BE2C (cell line): ENCODE measurements around the gene LMO7.

Source experiments
- DNase-seq: peaks from one replicate; pipeline ENCODE4 v3.0.0-alpha.2; 2020
- H3K27me3 ChIP-seq: fragments of 250-450 bp; sonication (Bioruptor Pico); 2 replicates; pipeline ENCODE4 v1.5.1; 2020; ENCODE audit warnings: mild to moderate bottlenecking
- H3K36me3 ChIP-seq: fragments of 250-450 bp; sonication (Bioruptor Pico); 2 replicates; pipeline ENCODE4 v1.5.1; 2020; ENCODE audit warnings: mild to moderate bottlenecking
- H3K4me1 ChIP-seq: fragments of 250-450 bp; sonication (Bioruptor Pico); 2 replicates; pipeline ENCODE4 v1.5.1; 2020
- H3K4me3 ChIP-seq: 2 replicates; pipeline ENCODE4 v1.5.1; 2011; ENCODE audit warnings: low read depth, low read length
- H3K9me3 ChIP-seq: fragments of 250-450 bp; sonication (Bioruptor Pico); 2 replicates; pipeline ENCODE4 v1.5.1; 2020
- TF ChIP-seq, protein P1 (sequence below): IDR thresholded peaks from 2 replicates; pipeline ENCODE4 v1.5.1; 2012; ENCODE audit warnings: mild to moderate bottlenecking, low read depth, low read length

LMO7 gene

DNA sequence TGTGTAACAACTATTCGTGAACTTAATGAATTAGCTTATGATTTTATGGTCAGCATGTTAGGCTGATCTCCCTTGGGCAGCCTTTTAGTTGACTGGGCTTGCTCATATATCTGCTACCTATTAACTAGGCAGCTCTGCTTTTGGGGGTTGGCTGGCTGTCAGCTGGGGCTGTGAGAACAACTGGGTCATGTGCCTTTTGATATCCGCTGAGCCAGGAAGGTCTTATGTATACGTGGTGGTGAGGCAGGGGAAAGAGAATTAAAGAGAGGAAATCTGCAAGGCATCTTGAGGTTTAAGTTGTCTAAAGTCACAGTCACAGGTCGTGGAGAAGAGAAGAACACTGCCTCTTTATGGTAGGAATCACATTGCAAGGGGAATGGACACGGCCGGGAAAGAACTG, 206.9 kb downstream of the LMO7 start:
- DNase-seq: no peak
- TF ChIP-seq, protein P1, sequence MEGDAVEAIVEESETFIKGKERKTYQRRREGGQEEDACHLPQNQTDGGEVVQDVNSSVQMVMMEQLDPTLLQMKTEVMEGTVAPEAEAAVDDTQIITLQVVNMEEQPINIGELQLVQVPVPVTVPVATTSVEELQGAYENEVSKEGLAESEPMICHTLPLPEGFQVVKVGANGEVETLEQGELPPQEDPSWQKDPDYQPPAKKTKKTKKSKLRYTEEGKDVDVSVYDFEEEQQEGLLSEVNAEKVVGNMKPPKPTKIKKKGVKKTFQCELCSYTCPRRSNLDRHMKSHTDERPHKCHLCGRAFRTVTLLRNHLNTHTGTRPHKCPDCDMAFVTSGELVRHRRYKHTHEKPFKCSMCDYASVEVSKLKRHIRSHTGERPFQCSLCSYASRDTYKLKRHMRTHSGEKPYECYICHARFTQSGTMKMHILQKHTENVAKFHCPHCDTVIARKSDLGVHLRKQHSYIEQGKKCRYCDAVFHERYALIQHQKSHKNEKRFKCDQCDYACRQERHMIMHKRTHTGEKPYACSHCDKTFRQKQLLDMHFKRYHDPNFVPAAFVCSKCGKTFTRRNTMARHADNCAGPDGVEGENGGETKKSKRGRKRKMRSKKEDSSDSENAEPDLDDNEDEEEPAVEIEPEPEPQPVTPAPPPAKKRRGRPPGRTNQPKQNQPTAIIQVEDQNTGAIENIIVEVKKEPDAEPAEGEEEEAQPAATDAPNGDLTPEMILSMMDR: no peak
- H3K4me3 ChIP-seq: no peak overlapping the region
- H3K27me3 ChIP-seq: no peaks in the 10 kb centered on the region
- no peaks in the 10 kb centered on the region for H3K36me3 ChIP-seq
- H3K9me3 ChIP-seq: no peaks in the 10 kb centered on the region
- no peaks in the 10 kb centered on the region for H3K4me1 ChIP-seq

DNA sequence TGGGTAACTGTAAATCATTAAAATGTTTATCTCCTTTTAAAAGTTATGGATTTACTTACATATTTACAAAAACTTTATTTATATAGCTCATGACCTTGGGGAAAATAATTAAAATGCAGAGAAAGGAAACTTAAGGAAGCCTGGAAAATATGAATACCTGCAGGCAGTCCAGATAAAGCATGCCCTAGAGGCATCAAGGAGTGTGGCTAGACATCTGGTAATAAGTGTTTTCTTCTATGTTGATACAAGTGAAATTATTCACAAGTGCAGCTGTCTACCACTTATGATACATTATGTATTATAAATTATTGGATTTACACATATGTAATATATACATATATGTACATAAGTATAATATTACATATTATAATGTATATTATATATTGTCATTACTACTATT, 207.9 kb downstream of the LMO7 start:
- TF ChIP-seq, protein P1: no peak
- H3K36me3 ChIP-seq: no peaks in the 10 kb centered on the region
- H3K9me3 ChIP-seq: no peaks in the 10 kb centered on the region
- no peak for DNase-seq
- no peaks in the 10 kb centered on the region for H3K27me3 ChIP-seq
- H3K4me1 ChIP-seq: no peaks in the 10 kb centered on the region
- H3K4me3 ChIP-seq: no peak overlapping the region

DNA sequence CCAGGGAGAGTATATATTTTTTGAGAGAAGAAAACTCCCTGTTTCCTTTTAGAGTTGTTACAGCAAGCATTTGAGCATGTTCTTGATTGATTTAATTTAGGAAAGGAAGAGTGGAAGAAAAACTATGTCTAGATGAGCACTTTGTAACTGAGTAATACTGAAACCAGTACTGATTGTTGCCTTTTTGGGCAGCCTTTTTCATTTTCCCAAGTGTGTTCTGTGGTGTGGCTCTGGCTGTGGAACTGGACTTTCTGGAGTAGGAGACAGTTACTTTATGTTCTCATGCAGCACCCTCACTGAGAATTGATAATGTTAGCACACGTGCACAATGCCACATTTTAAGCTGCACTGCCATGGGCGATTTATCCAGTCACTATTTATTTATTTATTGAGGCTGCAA, 211.5 kb downstream of the LMO7 start:
- Histone ChIP-seq H3K4me3 (no peak overlapping the region), H3K36me3 (no peaks in the 10 kb centered on the region), H3K9me3 (no peaks in the 10 kb centered on the region), H3K4me1 (no peaks in the 10 kb centered on the region), H3K27me3 (no peaks in the 10 kb centered on the region)
- TF ChIP-seq, protein P1: no peak
- no peak for DNase-seq

DNA sequence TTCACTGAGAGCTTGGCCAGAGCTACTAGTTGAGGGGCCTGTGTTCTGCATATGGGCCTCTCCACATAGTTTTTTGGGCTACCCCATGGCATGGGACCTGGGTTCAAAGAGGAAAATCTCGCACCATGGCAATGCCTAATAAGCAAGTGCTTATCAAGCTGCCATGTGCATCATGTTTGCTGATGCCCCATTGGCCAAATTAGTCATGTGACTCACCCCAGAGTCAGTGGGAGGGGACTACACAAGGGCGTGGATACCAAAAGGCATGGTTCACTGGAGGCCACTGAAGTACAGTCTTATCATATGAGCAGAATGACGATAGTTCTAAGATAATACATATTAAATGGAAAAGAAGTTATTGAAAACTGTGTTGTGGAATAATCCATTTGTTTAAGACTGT, 214.8 kb downstream of the LMO7 start:
- no peaks in the 10 kb centered on the region for H3K36me3 ChIP-seq
- DNase-seq: no peak

DNA sequence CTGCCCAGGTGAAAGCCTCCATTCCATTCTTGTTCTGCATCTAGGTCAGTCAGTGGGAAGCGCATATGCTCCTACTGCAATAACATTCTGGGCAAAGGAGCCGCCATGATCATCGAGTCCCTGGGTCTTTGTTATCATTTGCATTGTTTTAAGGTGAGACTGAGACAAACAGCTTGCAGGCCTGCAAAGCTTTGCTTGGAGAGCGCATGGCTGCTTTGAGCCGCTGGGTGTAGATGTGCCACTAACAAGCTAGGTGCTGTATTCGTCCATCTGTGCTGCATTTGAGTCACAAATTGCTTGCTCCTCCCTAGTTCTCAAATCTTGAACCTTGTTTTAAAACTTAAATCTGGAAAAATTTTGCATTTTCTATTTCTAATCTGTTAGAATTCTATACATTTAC, 219.1 kb downstream of the LMO7 start:
- H3K9me3 ChIP-seq: no peaks in the 10 kb centered on the region
- TF ChIP-seq, protein P1: no peak

More for the DNA sequence above, 214.8 kb downstream of the LMO7 start:
- TF ChIP-seq, protein P1: no peak
- Histone ChIP-seq H3K27me3 (no peaks in the 10 kb centered on the region), H3K4me3 (no peak overlapping the region), H3K9me3 (no peaks in the 10 kb centered on the region), H3K4me1 (no peaks in the 10 kb centered on the region)

DNA sequence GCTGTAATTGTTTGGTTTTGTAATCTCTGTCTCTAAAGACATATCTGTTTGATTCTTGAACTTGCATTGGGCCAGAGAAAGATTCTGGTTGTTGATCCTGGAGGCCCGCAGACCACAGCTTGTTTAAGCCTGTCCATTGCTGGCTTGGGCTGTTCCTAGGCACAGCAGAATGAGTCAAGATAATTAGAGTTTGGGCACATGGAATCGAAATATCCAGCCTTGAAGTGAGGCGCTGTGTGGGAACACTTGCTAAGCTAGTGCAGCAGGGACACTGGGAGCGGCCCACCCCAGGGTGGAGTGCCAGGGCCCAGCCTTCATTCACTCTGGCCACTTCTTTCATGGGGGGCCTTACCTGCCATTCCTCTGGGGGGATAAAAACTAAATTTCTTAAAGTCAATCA, 219.7 kb downstream of the LMO7 start:
- DNase-seq: no peak
- Histone ChIP-seq H3K4me3 (no peak overlapping the region), H3K27me3 (no peaks in the 10 kb centered on the region), H3K4me1 (no peaks in the 10 kb centered on the region), H3K9me3 (no peaks in the 10 kb centered on the region), H3K36me3 (no peaks in the 10 kb centered on the region)
- TF ChIP-seq, protein P1: no peak

More for the DNA sequence above, 219.1 kb downstream of the LMO7 start:
- Histone ChIP-seq H3K27me3 (no peaks in the 10 kb centered on the region), H3K4me1 (no peaks in the 10 kb centered on the region), H3K4me3 (no peak overlapping the region), H3K36me3 (no peaks in the 10 kb centered on the region)
- DNase-seq: no peak
